ENCODE results near the gene AGAP1.
"Not testable (repeated sequence)": the region's sequence is repeated elsewhere in the genome, so short reads cannot be mapped to it uniquely, and the experiment has no call there.

AGAP1 gene

DNA sequence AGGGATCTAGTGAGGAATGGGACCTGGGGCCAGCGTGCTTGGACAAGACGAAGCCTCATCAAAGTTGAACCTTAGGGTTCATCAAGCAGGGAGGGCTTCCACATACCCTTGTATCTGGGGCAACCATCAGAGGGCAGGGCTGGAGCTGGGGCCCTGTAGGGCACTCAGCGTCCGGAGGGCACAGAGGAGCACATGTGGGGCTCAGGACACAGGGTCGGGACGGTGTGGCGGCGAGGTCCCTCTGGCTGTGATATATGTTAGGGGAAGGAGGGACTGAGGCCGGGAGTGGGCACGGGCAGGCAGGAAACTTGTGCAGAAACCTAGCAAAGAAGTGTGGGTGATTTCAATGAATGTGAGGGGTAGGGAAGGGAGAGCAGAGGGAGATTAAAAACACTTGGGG, 244.0 kb downstream of the AGAP1 start:
- DNase-seq (ENCODE audit: low read depth): no peak

DNA sequence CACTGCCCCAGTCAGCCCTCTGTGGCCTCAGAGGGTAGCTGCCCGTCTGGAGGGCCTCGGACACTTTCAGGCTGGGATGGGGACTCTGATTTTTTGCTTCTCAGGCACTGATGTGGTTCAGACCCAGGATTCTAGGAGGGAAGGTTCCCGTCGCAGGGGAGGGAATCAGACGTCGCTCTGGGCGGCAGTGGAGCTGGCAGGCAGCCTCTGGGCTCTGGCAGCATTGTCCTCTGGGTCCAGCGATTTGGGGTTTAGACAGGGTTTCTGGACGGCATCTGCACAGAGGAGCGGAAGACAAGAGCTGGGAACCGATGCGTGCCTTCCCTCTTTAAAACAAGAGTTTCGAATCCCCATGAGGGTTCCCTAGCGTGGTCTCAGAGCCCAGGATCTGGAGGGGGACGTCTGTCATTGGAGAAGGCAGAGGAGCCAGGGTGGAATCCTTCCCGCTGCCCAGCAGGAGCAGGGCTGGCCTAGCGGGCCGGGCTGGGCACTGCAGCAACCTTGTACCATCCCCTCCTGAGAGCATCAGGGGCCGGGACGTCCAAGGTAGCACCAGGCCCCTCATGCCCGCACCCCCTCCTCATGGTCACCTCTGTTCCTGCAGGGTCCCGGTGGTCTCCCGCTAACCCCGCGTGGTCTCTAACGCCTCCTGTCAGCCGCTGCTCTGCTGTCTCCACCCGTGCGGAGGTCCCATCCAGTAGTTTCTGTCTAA, 246.0 kb downstream of the AGAP1 start:
- no peak for DNase-seq (ENCODE audit: low read depth)

DNA sequence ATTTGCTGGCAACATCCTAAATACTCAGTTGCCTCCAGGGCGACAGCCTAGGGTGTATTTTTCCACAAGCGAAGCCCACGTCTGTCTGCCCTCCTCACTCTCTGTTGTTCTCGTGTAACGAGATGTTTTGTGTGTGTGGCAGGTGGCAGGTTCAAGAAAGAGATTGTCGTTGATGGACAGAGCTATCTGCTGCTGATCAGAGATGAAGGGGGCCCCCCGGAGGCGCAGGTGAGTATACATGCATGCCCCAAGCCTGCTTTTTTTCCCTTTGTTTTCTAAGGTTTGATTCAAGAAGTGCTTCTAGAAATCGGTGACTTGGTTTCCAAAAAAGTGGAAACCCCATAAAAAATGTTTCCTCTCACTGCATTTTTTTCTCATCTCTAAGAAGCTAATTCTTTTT, 247.0 kb downstream of the AGAP1 start:
- DNase-seq (ENCODE audit: low read depth): no peak

DNA sequence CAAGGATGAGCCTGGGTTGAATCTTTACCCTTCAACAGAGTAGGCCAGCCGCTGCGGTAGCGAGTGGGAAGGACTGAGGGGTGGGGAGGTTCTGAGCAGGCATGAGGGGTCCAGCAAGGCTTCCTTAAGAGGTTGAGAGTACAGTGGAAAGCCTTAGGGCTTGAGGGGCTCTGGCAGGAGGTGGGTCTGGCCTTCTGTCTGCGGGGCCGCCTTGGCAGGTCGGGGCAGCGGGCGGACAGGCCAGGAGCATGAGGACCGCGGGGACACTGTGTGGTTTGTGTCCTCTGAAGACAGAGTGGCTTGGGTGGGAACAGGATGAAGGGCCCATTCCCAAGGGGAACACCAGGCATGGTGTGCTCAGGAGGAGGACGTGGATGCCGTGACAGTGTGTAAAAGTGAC, 250.3 kb downstream of the AGAP1 start:
- no peak for DNase-seq (ENCODE audit: low read depth)

DNA sequence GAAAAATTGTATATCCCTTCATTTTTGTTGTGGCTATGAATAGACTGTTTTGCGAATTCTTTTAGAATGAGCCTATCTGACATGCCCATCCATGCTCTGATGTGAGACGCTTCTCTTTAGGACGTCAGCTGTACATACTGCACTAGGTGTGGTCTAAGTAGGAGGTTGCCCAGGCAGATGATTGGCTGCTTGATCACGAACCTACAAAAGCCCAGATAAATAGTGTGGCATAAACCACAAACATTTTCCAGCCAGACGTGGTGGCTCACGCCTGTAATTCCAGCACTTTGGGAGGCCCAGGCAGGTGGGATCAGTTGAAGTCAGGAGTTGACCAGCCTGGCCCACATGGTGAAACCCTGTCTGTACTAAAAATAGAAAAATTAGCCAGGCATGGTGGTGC, 251.8 kb downstream of the AGAP1 start:
- peak; percentile 8 for DNase-seq (ENCODE audit: low read depth)

DNA sequence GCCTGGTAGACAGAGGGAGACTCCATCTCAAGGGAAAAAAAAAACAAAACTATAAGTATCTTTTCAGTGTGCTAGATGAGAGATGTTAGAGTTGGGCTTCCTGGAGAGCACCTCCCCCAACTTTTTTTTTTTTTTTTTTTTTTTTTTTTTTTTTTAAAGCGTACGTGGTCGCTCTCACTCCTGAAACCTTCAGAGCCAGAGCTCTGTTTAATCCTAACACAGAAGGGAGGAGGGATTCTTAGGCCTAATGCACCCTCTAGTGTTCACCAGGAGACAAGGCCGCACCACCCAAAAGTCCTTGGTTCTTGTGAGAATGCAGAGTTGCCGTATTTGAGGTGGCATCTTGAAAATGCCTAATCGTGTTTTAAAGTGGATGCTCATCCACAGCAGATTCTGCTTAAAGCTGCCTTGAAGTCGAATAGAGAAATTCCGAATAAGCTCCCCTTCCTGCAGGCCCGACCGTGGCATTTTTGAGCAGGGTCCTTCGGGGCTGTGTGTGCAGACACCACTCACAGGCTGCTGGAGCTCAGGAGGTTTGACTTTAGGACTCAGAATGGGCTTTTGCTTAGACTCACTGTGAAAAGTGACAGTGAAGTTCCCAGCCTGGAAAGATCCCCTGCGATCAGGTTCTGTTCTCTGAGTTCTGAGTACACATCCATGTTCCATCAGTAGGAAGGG, 252.6 kb downstream of the AGAP1 start:
- DNase-seq (ENCODE audit: low read depth): peak; percentile 89

DNA sequence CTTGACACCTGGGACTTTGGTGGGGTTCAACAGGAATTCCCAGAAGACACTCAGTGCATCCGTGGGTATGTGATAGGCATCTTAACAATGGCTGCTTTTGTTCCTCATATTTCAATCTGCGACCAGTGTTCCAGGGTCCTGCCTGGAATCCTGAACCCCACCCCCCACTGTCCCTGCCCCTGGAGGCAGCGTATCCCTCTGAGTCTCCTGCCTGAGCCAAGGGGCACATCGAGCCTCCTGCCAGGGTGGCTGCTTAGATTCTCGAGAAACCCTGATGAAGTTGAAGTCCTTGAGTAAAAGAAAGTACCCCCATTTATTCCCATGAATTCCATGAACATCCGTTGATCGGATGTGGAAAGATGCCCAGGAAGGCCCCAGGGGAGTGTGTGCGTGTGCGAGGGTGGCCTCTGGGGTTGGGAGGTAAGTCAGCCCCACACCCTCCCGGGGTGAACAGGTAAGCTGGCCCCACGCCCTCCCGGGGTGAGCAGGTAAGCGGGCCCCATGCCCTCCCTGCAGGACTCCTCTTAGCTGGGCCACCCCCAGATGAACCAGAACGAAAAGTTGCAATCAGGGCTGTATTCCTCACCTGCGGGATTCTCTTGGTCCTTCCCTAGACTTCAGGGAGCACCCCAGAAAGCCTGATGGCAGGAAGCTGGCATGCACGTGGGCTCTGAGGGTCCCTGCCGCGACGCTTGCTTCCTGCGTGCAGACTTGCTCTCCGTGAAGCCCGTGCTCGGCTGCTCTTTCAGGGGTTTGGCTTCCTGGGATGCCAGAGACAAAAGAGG, 253.3 kb downstream of the AGAP1 start:
- no peak for DNase-seq (ENCODE audit: low read depth)

DNA sequence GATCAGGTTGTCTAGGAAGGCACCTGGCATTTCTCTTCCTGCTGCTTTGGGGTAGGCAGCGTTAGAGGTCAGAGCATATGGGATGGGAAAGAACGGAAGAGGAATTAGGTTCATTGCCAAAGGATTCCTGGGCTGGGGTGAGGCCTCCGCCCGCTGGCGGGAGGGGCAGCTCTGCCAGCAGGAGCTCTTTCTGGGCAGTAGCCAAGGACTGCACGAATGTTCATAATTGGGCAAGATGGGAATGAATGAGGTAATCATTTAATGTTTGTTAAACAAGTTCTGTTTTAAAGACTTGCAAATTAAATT, 253.9 kb downstream of the AGAP1 start:
- peak; percentile 23 for DNase-seq (ENCODE audit: low read depth)

DNA sequence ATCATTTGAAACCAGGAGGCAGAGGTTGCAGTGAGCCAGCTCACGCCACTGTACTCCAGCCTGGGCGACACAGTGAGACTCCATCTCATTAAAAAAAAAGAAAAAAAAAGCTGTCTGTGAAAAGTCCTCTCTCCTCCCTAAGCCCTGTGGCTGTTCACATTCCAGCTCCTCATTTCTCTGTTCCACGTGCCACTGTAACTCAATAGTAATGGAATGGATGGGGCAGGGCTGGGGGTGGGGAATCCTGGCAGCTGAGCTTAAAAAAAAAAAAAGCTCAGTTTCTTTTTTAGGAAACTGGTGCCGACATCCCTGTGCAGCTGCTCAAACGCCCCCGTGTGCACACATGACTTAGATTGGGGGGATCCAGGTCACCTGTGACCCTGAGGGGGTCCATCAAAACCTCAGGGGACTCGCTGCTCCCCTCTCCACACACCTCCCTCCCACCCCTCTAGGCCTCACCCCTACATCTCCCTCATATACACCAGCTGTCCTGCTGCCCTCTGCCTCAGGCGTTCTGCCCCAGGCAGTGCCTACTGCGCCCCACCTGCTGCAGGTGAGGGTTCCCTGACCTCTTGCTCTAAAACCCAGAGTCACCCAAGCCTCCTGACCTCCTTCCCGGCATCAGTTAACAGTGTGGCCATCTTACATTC, 255.4 kb downstream of the AGAP1 start:
- DNase-seq (ENCODE audit: low read depth): peak; percentile 94

DNA sequence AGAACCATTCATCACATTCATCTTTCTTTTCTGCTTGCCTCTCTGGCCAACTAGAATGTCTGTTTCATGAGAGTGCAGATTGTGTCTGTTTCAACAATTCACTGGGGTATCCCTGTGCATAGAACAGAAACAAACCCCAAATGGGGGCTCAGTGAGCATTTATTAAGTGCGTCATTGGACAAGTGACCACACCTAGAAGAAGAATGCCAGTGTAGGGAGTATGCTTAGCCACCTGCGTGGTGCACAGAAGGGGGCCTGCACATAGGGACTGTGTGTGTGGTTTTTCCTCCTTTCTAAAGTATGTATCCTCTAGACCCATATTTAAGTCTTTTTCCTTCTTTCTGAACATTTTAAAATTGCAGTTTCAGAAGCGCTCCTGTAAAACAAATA, 255.9 kb downstream of the AGAP1 start:
- no peak for DNase-seq (ENCODE audit: low read depth)

DNA sequence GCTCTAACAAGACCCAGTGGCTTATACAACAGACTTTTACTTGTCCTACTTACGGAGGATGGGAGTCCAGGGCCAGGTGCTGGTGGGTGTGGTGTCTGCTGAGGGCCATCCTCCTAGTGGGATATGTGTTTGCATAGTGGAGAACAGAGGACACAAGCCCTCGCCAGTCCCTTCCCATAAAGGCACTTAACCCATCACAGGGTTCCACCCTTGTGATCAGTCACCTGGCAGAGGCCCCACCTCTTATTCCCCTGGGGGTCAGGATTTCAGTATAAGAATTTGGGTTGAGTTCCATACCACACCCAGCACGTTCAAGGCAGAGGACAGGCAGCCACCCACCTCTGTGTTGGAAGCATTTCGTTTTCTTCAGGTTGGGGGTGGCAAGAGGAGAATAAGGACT, 259.0 kb downstream of the AGAP1 start:
- no peak for DNase-seq (ENCODE audit: low read depth)

DNA sequence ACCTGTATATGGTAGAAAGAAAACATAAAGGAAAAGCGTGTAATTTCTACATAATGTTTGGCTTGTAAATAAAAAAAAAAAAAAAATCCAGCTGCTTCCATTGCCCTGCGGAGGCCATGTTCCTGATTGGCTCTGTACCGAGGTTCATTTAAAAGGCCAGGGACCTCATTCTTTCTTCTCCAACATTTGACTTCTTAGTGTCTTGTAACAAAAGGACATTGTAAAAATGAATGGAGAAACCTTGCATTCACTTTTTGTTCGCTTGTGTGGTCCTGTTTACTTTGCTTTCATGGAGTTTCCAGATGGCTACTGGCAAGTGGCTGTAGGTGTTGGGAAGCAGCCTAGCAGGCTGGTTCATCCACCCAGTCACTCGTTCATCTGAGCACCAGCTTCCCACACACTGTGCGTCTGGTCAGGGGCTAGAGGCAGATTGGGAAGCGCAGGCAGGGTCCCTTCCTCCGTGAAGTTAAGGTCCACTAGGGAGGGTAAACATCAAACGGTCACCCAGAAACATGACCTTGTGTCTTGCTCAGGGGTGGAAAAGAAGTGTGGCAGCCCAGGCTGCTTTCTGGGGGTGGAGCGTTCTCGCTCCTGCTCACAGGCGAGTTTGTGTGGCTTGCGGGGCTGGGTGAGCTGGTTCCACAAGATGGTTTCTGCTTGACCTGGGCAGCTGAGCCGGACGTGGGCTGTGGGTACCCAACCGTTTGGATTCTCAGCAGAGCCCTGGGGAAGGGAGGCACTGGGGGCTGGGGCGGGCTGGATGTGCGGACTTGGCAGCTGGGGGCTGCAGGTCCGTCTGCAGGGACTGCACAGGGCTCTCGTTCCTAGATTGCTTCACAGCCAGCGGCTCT, 260.7 kb downstream of the AGAP1 start:
- no peak for DNase-seq (ENCODE audit: low read depth)

DNA sequence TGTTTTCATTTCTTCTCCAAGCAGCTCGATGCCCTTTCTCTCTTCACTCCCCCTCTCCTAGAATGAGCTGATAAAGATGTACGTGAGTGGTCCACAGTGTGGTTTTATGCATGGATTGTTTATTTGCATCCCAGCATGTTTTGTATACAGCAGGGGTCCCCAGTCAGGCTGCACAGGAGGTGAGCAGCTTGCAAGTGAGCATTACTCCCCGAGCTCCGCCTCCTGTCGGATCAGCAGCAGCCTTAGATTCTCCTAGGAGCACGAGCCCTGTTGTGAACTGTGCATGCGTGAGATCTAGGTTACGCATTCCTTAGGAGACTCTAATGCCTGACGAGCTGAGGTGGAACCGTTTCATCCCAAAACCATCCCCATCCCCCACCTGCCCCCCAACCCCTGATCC, 262.6 kb downstream of the AGAP1 start:
- no peak for DNase-seq (ENCODE audit: low read depth)

DNA sequence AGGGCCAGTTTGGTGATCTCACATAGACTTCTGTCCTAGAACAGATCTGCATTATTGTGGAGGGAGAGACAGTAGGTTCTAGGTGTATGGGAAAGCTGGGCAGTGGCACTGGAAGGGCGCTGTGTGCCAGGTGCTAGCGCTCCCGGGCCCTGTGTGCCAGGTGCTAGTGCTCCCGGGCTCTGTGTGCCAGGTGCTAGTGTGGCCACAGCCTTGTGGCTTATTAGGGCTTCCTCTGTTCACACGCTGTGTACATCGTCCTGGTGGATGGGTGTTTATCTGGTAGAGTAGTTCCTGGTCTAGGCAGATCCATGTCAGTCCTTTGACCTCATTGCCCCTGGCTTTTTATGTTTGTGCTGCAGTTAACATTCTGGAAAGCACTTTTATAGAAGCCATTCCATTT, 263.4 kb downstream of the AGAP1 start:
- no peak for DNase-seq (ENCODE audit: low read depth)

DNA sequence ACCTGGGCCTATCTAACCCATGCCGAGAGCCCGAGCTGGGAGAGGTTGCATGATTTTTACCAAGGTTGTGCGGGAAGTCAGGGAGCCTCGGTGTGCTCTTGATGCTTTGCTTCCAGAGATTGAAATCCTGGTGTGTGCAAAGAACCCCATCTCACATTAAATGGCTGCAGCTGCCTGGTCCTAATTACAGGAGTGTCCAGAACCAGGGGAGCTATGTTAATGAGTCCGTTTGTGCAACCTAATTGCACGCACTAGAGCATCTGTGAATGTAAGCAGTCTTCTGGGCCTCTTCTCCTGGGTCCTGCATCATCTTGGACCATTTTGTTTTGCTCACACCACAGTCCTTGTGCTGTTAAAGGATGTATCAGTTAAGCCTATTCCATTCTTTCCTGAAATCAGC, 263.8 kb downstream of the AGAP1 start:
- no peak for DNase-seq (ENCODE audit: low read depth)

DNA sequence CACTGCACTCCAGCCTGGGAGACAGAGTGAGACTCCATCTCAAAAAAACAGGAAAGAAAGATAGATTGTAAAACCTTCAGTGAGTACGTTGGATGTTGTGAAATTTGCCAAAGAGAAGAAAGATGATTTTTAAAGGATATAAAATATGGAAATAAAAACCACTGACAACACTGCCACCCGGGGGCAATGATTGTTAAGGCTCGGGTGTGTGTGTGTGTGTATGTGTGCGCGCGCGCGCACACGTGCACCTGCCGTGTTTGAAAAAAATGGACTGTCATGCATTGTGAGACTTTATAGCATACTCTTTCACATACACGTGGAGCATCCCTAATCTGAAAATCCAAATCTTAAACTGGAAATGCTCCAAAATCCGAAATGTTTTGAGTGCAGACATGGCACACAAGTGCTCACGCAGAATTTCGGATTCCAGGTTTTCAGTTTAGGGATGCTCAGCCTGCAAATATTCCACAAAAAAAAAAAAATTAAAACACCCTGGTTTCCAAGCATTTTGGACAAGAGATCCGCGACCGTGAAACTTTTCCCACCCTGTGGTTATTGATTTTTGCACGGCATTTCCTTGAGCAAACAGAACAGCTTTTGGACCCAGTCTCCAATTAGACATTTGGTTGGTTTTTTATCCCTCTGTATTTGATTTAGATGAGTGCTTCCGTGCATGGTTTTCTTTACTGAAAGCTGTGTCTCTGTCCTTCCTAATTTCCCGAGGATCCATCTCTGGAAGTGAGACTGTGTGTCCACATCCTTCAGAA, 269.2 kb downstream of the AGAP1 start:
- DNase-seq (ENCODE audit: low read depth): no peak

DNA sequence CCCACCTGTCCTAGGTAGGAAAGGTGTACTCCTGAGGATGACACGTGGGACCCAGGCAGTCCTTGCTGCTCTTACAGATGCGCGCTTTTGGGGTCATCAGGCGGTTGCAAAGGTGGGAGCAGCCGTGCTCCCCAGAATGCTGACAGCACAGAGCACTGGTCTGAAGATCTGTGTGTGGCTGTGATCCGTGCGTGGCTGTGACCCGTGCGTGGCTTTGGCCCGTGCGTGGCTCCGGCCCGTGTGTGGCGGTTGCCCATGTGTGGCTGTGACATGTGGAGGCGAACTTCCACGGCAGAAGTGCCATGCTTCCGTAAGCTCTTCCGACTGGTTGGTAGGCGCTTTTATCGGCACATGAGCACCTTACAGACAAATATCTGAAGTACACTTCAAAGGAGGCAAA, 270.0 kb downstream of the AGAP1 start:
- DNase-seq (ENCODE audit: low read depth): no peak

DNA sequence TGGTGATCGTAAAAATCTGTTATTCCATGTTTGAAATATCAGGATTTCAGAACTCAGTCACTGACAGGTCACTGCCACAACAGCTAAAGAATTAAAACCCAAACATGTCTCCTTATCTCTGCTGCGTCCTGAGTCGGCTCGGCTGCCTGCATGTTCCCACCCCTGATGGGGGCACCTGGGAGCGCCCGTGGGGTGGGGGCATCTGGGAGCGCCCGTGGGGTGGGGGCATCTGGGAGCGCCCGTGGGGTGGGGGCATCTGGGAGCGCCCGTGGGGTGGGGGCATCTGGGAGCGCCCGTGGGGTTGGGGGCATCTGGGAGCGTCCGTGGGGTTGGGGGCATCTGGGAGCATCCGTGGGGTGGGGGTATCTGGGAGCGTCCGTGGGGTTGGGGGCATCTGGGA, 270.6 kb downstream of the AGAP1 start:
- not testable (repeated sequence) for DNase-seq (ENCODE audit: low read depth)

DNA sequence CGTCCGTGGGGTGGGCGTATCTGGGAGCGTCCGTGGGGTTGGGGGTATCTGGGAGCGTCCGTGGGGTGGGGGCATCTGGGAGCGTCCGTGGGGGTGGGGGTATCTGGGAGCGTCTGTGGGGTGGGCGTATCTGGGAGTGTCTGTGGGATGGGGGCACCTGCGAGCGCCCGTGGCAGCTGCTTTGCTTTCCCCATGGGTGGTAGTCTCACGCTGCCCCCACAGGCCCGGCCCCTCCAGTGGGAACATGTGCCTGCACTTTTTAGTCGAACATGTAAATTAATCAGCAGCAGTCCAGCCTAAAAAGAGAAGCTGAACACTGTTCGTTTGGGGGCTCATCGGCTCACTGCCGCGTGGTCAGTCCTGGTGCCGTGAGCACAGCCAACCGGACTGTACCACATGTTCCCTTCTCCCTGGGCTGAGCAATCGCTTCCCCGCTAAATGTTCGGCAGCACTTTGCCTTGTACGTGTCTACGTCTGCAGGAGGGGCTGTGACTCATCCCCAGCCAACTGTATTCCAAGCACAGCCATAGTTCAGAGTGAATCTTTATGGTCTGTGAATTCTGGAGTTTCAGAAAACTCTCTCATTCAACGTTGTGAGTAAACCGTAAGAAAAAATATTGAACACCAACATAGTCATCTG, 271.5 kb downstream of the AGAP1 start:
- peak; percentile 94 for DNase-seq (ENCODE audit: low read depth)

DNA sequence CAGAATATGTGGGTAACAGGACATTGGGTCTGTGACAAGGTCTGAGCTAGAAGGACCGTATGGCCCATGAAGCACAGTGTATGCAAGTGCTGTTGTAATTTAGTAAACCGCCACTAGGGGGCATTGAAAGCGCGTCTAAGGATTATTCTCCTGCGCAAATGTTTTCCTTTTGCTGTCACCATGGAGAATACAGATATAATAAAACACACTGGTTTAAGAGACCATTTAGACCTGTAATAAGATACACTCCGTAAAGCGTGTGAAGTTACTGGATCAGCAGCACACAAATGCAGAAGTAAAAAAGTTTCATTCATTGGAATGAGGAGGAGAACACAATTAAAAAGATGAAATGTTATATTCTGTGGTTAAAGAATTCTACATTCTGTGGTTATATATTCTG, 272.4 kb downstream of the AGAP1 start:
- peak; percentile 86 for DNase-seq (ENCODE audit: low read depth)

DNA sequence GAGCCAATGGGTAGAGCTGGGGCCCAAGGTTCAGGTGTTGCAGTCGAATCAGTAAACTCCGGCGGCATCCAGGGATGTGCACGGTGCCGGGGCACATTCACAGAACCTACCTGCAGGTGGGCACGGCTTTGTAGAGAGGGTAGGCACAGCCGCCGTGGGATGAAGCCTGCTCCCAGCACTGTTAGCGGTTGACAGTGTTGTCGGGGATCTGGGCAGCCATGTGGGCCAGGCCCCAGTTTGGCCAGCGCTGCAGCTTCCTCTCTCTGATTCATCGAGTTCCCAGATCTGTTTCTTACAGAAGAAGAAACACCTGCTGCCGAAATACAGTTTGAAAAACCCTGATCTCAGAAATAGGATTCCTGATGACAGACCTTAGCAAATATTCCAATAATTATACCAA, 274.8 kb downstream of the AGAP1 start:
- no peak for DNase-seq (ENCODE audit: low read depth)

Data from EH (cell line).